HG02798 (cell line): ENCODE results near the gene PMM2.
"Not testable (repeated sequence)": the region's sequence is repeated elsewhere in the genome, so short reads cannot be mapped to it uniquely, and the experiment has no call there.

Source experiments
- ATAC-seq: cut with Tn5 transposase; IDR thresholded peaks from one replicate; pipeline ENCODE4 v1.9.1; 2021; ENCODE audit warnings: mild to moderate bottlenecking; ENCODE audit not compliant: unreplicated experiment, poor library complexity

Gene PMM2

GRCh38 chr16:8814095-8814806 is 16.6 kb downstream of the PMM2 start:
- ATAC-seq = peak; percentile 41

- no peak for ATAC-seq
Observed at GRCh38 chr16:8816967-8817655, 19.5 kb downstream of the PMM2 start.

GRCh38 chr16:8818504-8819270 is 21.0 kb downstream of the PMM2 start:
- peak; percentile 83 for ATAC-seq

GRCh38 chr16:8819411-8820034 is 21.9 kb downstream of the PMM2 start:
- ATAC-seq = no peak

- ATAC-seq = no peak
Observed at GRCh38 chr16:8822403-8822802, 24.8 kb downstream of the PMM2 start.

GRCh38 chr16:8826278-8826879 is 28.7 kb downstream of the PMM2 start:
- ATAC-seq = no peak

- no peak for ATAC-seq
Observed at GRCh38 chr16:8828541-8829165, 31.0 kb downstream of the PMM2 start.

GRCh38 chr16:8831450-8831849 is 33.8 kb downstream of the PMM2 start:
- ATAC-seq = no peak

GRCh38 chr16:8831871-8832716 is 34.5 kb downstream of the PMM2 start:
- no peak for ATAC-seq

GRCh38 chr16:8832717-8833105 is 35.1 kb downstream of the PMM2 start:
- ATAC-seq = no peak

- not testable (repeated sequence) for ATAC-seq
Observed at GRCh38 chr16:8836797-8837196, 39.2 kb downstream of the PMM2 start.

- not testable (repeated sequence) for ATAC-seq
Observed at GRCh38 chr16:8837594-8837993, 40.0 kb downstream of the PMM2 start.

- not testable (repeated sequence) for ATAC-seq
Observed at GRCh38 chr16:8842016-8842415, 44.4 kb downstream of the PMM2 start.

- not testable (repeated sequence) for ATAC-seq
Observed at GRCh38 chr16:8843296-8843695, 45.7 kb downstream of the PMM2 start.

GRCh38 chr16:8845699-8846298 is 48.2 kb downstream of the PMM2 start:
- ATAC-seq = no peak

GRCh38 chr16:8846401-8846932 is 48.8 kb downstream of the PMM2 start:
- no peak for ATAC-seq

GRCh38 chr16:8847145-8847544 is 49.5 kb downstream of the PMM2 start:
- ATAC-seq = no peak

- ATAC-seq = no peak
Observed at GRCh38 chr16:8847623-8848022, 50.0 kb downstream of the PMM2 start.
